Thyroid gland (tissue), 4 donors: ENCODE data around the gene HSPB6. TPM values are rescaled to one million over a fixed set of nuclear protein-coding genes. Genes with fewer than 3 reads are reported as not detected.

Source experiments
- DNase-seq, 2 donors: peaks; one replicate each; pipeline ENCODE4 v3.0.0-alpha.2; 2019
- H3K27ac ChIP-seq, 3 donors: fragments of 200-600 bp; sonication (generic); 1 replicate in 2 of 3; 2 replicates in 1 of 3; pipeline ENCODE4 v1.5.1; 2016 to 2019; ENCODE audit warnings: mild to moderate bottlenecking in 1 of 3, moderate library complexity in 1 of 3
- H3K27me3 ChIP-seq: fragments of 200-600 bp; sonication (generic); one replicate; pipeline ENCODE4 v1.5.1; 2019
- H3K36me3 ChIP-seq, 2 donors: fragments of 200-600 bp; sonication (generic); one replicate each; pipeline ENCODE4 v1.5.1; 2016 to 2019
- H3K4me1 ChIP-seq, 2 donors: fragments of 200-600 bp; sonication (generic); one replicate each; pipeline ENCODE4 v1.5.1; 2017 to 2019
- H3K4me3 ChIP-seq, 3 donors: fragments of 200-600 bp; sonication (generic); replicated peaks in 1 of 3; 1 replicate in 2 of 3; 2 replicates in 1 of 3; pipeline ENCODE4 v1.5.1; 2016; ENCODE audit warnings: mild to moderate bottlenecking in 1 of 3
- H3K9me3 ChIP-seq: fragments of 200-600 bp; sonication (generic); one replicate; pipeline ENCODE4 v1.5.1; 2017
- CTCF ChIP-seq, 6 experiments: fragments of 200-600 bp in 3 of 6; fragments of 450-650 bp in 3 of 6; sonication (generic) in 3 of 6; IDR thresholded peaks; one replicate each; pipeline ENCODE4 v1.5.1; 2016 to 2019; ENCODE audit warnings: antibody characterized with exemption in 6 of 6, mild to moderate bottlenecking in 2 of 6, inconsistent platforms in 1 of 6, moderate library complexity in 1 of 6
- POLR2A ChIP-seq, 2 donors: fragments of 450-650 bp; IDR thresholded peaks; one replicate each; pipeline ENCODE4 v1.6.1; 2017; ENCODE audit warnings: antibody characterized with exemption in 2 of 2, mild to moderate bottlenecking in 2 of 2, moderate library complexity in 1 of 2
- WGBS, 2 donors: methylation state at CpG; one replicate each; pipeline ENCODE4 v1.1.5; 2017; 5-methylcytosine and 5-hydroxymethylcytosine counted together
- intact Hi-C: fragments of 100-400 bp; cut with DNase I; formaldehyde crosslinking; loops from one replicate; pipeline ENCODE4 v1.15.1; 2023
- total RNA-seq, 4 donors: library from RNA; depleted of rRNA; stranded (reverse); fragments of >200 nt; gene quantifications; one replicate each; pipeline ENCODE4 v1.2.3, GENCODE V29; 2016

Gene HSPB6
- total RNA-seq, 4 donors from 2014 or later, result 17.3 to 31.8 (median 23.1) TPM

- H3K9me3 ChIP-seq, result no peaks in the 10 kb centered on the region
- H3K4me1 ChIP-seq, result no peaks in the 10 kb centered on the region
- no peaks in the 10 kb centered on the region for H3K27me3 ChIP-seq
- WGBS, 2 donors, result 91% methylated on average over 28 to 33 of the region's 35 CpGs
- H3K4me3 ChIP-seq, result no peak overlapping the region
- H3K27ac ChIP-seq, result no peak overlapping the region
- peaks cover 63 to 67% of the 10 kb centered on the region in 2 donors for H3K36me3 ChIP-seq
- intact Hi-C loops, result no loop called here
- TF ChIP-seq POLR2A (IDR thresholded peaks at IDR 0.05) (no peak), CTCF (IDR thresholded peaks at IDR 0.05) (no peak)
- DNase-seq, result no peak
Measured at GRCh38 chr19:35733180-35734125, 23.4 kb downstream of the HSPB6 start.

- Histone ChIP-seq H3K4me1 (no peaks in the 10 kb centered on the region), H3K27ac (no peak overlapping the region), H3K9me3 (no peaks in the 10 kb centered on the region), H3K36me3 (peaks cover 65 to 67% of the 10 kb centered on the region in 2 donors), H3K27me3 (no peaks in the 10 kb centered on the region), H3K4me3 (no peak overlapping the region)
- no peak for TF ChIP-seq CTCF (IDR thresholded peaks at IDR 0.05)
- no peak for TF ChIP-seq POLR2A (IDR thresholded peaks at IDR 0.05)
- WGBS, 2 donors, result 91 to 96% methylated on average over 9 to 14 of the region's 25 CpGs
- DNase-seq, result no peak
- intact Hi-C loops, result no loop called here
Measured at GRCh38 chr19:35732540-35733179, 24.2 kb downstream of the HSPB6 start.

DNA sequence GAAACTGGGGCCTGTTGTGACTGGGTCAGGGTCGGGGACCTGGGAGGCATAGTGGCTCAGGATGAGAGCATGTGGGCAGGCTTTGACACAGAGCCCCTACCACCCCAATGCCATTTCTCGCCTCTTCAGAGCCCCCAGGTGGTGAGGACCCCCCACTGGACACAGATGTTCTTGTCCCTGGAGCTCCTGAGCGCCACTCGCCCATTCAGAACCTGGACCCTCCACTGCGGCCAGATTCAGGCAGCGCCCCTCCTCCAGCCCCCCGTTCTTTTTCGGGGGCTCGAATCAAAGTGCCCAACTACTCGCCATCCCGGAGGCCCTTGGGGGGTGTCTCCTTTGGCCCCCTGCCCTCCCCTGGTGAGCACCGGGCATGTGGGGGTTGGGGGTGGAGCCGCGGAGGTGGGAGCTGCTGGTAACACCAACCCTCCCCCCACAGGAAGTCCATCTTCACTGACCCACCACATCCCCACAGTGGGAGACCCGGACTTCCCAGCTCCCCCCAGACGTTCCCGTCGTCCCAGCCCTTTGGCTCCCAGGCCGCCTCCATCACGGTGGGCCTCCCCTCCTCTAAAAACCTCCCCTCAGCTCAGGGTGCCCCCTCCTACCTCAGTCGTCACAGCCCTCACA is 24.9 kb downstream of the HSPB6 start:
- H3K4me3 ChIP-seq, result no peak overlapping the region
- intact Hi-C loops, result no loop called here
- H3K9me3 ChIP-seq, result no peaks in the 10 kb centered on the region
- WGBS, 2 donors, result 86 to 91% methylated on average over 20 to 21 of the region's 21 CpGs
- TF ChIP-seq POLR2A (IDR thresholded peaks at IDR 0.05) (no peak), CTCF (IDR thresholded peaks at IDR 0.05) (no peak)
- no peaks in the 10 kb centered on the region for H3K4me1 ChIP-seq
- no peak for DNase-seq
- peaks cover 66 to 71% of the 10 kb centered on the region in 2 donors for H3K36me3 ChIP-seq
- H3K27me3 ChIP-seq, result no peaks in the 10 kb centered on the region
- H3K27ac ChIP-seq, result no peak overlapping the region

- Histone ChIP-seq H3K9me3 (no peaks in the 10 kb centered on the region), H3K4me1 (no peaks in the 10 kb centered on the region), H3K27me3 (no peaks in the 10 kb centered on the region), H3K36me3 (peaks cover 65 to 71% of the 10 kb centered on the region in 2 donors), H3K27ac (no peak overlapping the region), H3K4me3 (no peak overlapping the region)
- TF ChIP-seq POLR2A (IDR thresholded peaks at IDR 0.05) (no peak), CTCF (IDR thresholded peaks at IDR 0.05) (no peak)
- WGBS, 2 donors, result 88 to 92% methylated on average over 9 of the region's 9 CpGs
- DNase-seq, result no peak
- intact Hi-C loops, result no loop called here
Measured at GRCh38 chr19:35731353-35731752, 25.5 kb downstream of the HSPB6 start.
